Mesendoderm (in vitro differentiated cells): Measurements from ENCODE around the gene LRP8.
A peak's percentile ranks its signal among the peaks of the same experiment; 100 is the strongest.

Experiments
- DNase-seq: peaks from one replicate; pipeline ENCODE4 v3.0.0; 2013
- H2AK5ac ChIP-seq: 2 replicates; pipeline ENCODE4 v1.6.1; 2013; ENCODE audit warnings: low read length, inconsistent platforms
- H2BK120ac ChIP-seq: 2 replicates; pipeline ENCODE4 v1.6.1; 2013; ENCODE audit warnings: low read depth, mild to moderate bottlenecking, low read length, moderate library complexity, mixed read lengths
- H2BK15ac ChIP-seq: replicated peaks from 2 replicates; pipeline ENCODE4 v1.6.1; 2013; ENCODE audit warnings: low read depth, mild to moderate bottlenecking, moderate library complexity
- H2BK5ac ChIP-seq: 2 replicates; pipeline ENCODE4 v1.6.1; 2013; ENCODE audit warnings: low read length, inconsistent platforms
- H3K18ac ChIP-seq: 2 replicates; pipeline ENCODE4 v1.6.1; 2013; ENCODE audit warnings: mild to moderate bottlenecking, low read length, mixed read lengths
- H3K23ac ChIP-seq: one replicate; pipeline ENCODE4 v1.6.1; 2013; ENCODE audit warnings: low read length
- H3K27ac ChIP-seq: 2 replicates; pipeline ENCODE4 v1.5.1; 2013; ENCODE audit warnings: low read depth, mild to moderate bottlenecking, inconsistent platforms, low read length, moderate library complexity
- H3K27me3 ChIP-seq: 2 replicates; pipeline ENCODE4 v1.6.1; 2013; ENCODE audit warnings: low read length, control low read depth, mild to moderate bottlenecking, inconsistent platforms; ENCODE audit not compliant: insufficient read depth, poor library complexity
- H3K36me3 ChIP-seq: 2 replicates; pipeline ENCODE4 v1.6.1; 2013; ENCODE audit warnings: low read length, inconsistent platforms; ENCODE audit not compliant: control insufficient read depth, insufficient read depth
- H3K4ac ChIP-seq: one replicate; pipeline ENCODE4 v1.6.1; 2013; ENCODE audit warnings: low read depth, mild to moderate bottlenecking, low read length, moderate library complexity
- H3K4me1 ChIP-seq: 2 replicates; pipeline ENCODE4 v1.6.1; 2013; ENCODE audit warnings: low read depth, low read length, inconsistent platforms; ENCODE audit not compliant: control insufficient read depth
- H3K4me2 ChIP-seq: 2 replicates; pipeline ENCODE4 v1.6.1; 2013; ENCODE audit warnings: low read length
- H3K4me3 ChIP-seq: 2 replicates; pipeline ENCODE4 v1.5.1; 2013; ENCODE audit warnings: mild to moderate bottlenecking, low read length
- H3K56ac ChIP-seq: one replicate; pipeline ENCODE4 v1.6.1; 2013; ENCODE audit warnings: low read length
- H3K79me1 ChIP-seq: 2 replicates; pipeline ENCODE4 v1.6.1; 2013; ENCODE audit warnings: low read length, inconsistent platforms
- H3K79me2 ChIP-seq: 2 replicates; pipeline ENCODE4 v1.6.1; 2013; ENCODE audit warnings: mild to moderate bottlenecking, low read length; ENCODE audit not compliant: control insufficient read depth, insufficient read depth
- H3K9ac ChIP-seq: 2 replicates; pipeline ENCODE4 v1.6.1; 2013; ENCODE audit warnings: low read length, inconsistent platforms
- H4K5ac ChIP-seq: one replicate; pipeline ENCODE4 v1.6.1; 2013; ENCODE audit warnings: low read length
- H4K8ac ChIP-seq: one replicate; pipeline ENCODE4 v1.6.1; 2013; ENCODE audit warnings: low read depth, mild to moderate bottlenecking, control low read depth, low read length, moderate library complexity
- WGBS: extraction: QIAGEN DNeasy Blood & Tissue Kit; methylation state at CpG from one replicate; pipeline ENCODE4 v1.1.7; 2013; ENCODE audit warnings: low lambda C conversion rate, missing lambda C conversion rate; ENCODE audit not compliant: insufficient coverage; ENCODE audit errors: extremely low coverage; 5-methylcytosine and 5-hydroxymethylcytosine counted together

LRP8 gene

GRCh38 chr1:53362851-53363642 lies 35.2 kb upstream of the LRP8 start:
- WGBS: no CpG with 5 or more reads among the region's 9 CpGs
- Histone ChIP-seq H2AK5ac (no peak overlapping the region), H3K27me3 (no peaks in the 10 kb centered on the region), H3K79me1 (no peaks in the 10 kb centered on the region), H3K23ac (no peak overlapping the region), H3K36me3 (no peaks in the 10 kb centered on the region), H3K9ac (no peak overlapping the region), H2BK120ac (no peak overlapping the region), H4K5ac (no peak overlapping the region), H3K27ac (no peak overlapping the region), H4K8ac (no peak overlapping the region), H2BK15ac (no peak overlapping the region), H3K4me1 (peaks cover 8% of the 10 kb centered on the region), H2BK5ac (peak overlapping the region; percentile 43), H3K56ac (peak overlapping the region; percentile 59), H3K18ac (peak overlapping the region; percentile 3), H3K4me3 (no peak overlapping the region), H3K4me2 (no peak overlapping the region), H3K4ac (no peak overlapping the region), H3K79me2 (no peaks in the 10 kb centered on the region)
- peak; percentile 51 for DNase-seq

GRCh38 chr1:53362270-53362669 lies 34.4 kb upstream of the LRP8 start:
- H4K5ac ChIP-seq: no peak overlapping the region
- H4K8ac ChIP-seq: no peak overlapping the region
- no peak overlapping the region for H3K4ac ChIP-seq
- no peak overlapping the region for H2BK15ac ChIP-seq
- WGBS: no CpG with 5 or more reads among the region's 2 CpGs
- no peaks in the 10 kb centered on the region for H3K79me1 ChIP-seq
- peaks cover 8% of the 10 kb centered on the region for H3K4me1 ChIP-seq
- no peaks in the 10 kb centered on the region for H3K36me3 ChIP-seq
- H3K9ac ChIP-seq: no peak overlapping the region
- no peak overlapping the region for H3K23ac ChIP-seq
- no peak overlapping the region for H2BK120ac ChIP-seq
- H3K18ac ChIP-seq: no peak overlapping the region
- H3K27me3 ChIP-seq: no peaks in the 10 kb centered on the region
- no peaks in the 10 kb centered on the region for H3K79me2 ChIP-seq
- peak overlapping the region; percentile 76 for H2AK5ac ChIP-seq
- no peak overlapping the region for H3K27ac ChIP-seq
- no peak overlapping the region for H3K4me3 ChIP-seq
- H2BK5ac ChIP-seq: peak overlapping the region; percentile 42
- no peak overlapping the region for H3K4me2 ChIP-seq
- DNase-seq: peak; percentile 63
- H3K56ac ChIP-seq: peak overlapping the region; percentile 59

GRCh38 chr1:53361541-53361961 lies 33.7 kb upstream of the LRP8 start:
- H3K36me3 ChIP-seq: no peaks in the 10 kb centered on the region
- no peak overlapping the region for H3K4me3 ChIP-seq
- WGBS: no CpG with 5 or more reads among the region's 3 CpGs
- no peaks in the 10 kb centered on the region for H3K79me1 ChIP-seq
- H3K23ac ChIP-seq: no peak overlapping the region
- no peak overlapping the region for H4K8ac ChIP-seq
- no peak overlapping the region for H3K9ac ChIP-seq
- no peak overlapping the region for H3K27ac ChIP-seq
- H3K27me3 ChIP-seq: no peaks in the 10 kb centered on the region
- H3K4me1 ChIP-seq: peaks cover 8% of the 10 kb centered on the region
- no peak overlapping the region for H2BK5ac ChIP-seq
- no peaks in the 10 kb centered on the region for H3K79me2 ChIP-seq
- H2BK120ac ChIP-seq: no peak overlapping the region
- H3K18ac ChIP-seq: no peak overlapping the region
- H3K4me2 ChIP-seq: no peak overlapping the region
- H2AK5ac ChIP-seq: peak overlapping the region; percentile 73
- no peak overlapping the region for H3K4ac ChIP-seq
- H4K5ac ChIP-seq: no peak overlapping the region
- H2BK15ac ChIP-seq: no peak overlapping the region
- no peak for DNase-seq
- H3K56ac ChIP-seq: no peak overlapping the region

- Histone ChIP-seq H3K56ac (no peak overlapping the region), H3K9ac (no peak overlapping the region), H3K79me2 (no peaks in the 10 kb centered on the region)
Observed at GRCh38 chr1:53359934-53360276, 32.0 kb upstream of the LRP8 start.

GRCh38 chr1:53359225-53359933 lies 31.5 kb upstream of the LRP8 start:
- Histone ChIP-seq H3K79me1 (no peaks in the 10 kb centered on the region), H3K4me2 (no peak overlapping the region), H3K27ac (no peak overlapping the region), H2BK5ac (no peak overlapping the region), H3K4me3 (no peak overlapping the region), H4K8ac (no peak overlapping the region), H3K36me3 (no peaks in the 10 kb centered on the region), H3K9ac (no peak overlapping the region), H3K56ac (no peak overlapping the region), H3K23ac (no peak overlapping the region), H2BK120ac (no peak overlapping the region), H3K4ac (no peak overlapping the region), H3K4me1 (peaks cover 8% of the 10 kb centered on the region), H3K79me2 (no peaks in the 10 kb centered on the region), H4K5ac (no peak overlapping the region), H2AK5ac (no peak overlapping the region), H2BK15ac (no peak overlapping the region), H3K18ac (no peak overlapping the region), H3K27me3 (no peaks in the 10 kb centered on the region)
- no CpG with 5 or more reads among the region's 4 CpGs for WGBS
- DNase-seq: no peak

More at GRCh38 chr1:53359934-53360276, 32.0 kb upstream of the LRP8 start:
- H3K36me3 ChIP-seq: no peaks in the 10 kb centered on the region
- no peak overlapping the region for H3K4me3 ChIP-seq
- peaks cover 8% of the 10 kb centered on the region for H3K4me1 ChIP-seq
- DNase-seq: no peak
- no peak overlapping the region for H2BK120ac ChIP-seq
- no peak overlapping the region for H2BK15ac ChIP-seq
- no peak overlapping the region for H3K4ac ChIP-seq
- H4K5ac ChIP-seq: no peak overlapping the region
- no peak overlapping the region for H3K4me2 ChIP-seq
- H2BK5ac ChIP-seq: no peak overlapping the region
- no peak overlapping the region for H4K8ac ChIP-seq
- H2AK5ac ChIP-seq: no peak overlapping the region
- no peak overlapping the region for H3K18ac ChIP-seq
- H3K23ac ChIP-seq: no peak overlapping the region
- no peak overlapping the region for H3K27ac ChIP-seq
- H3K79me1 ChIP-seq: no peaks in the 10 kb centered on the region
- H3K27me3 ChIP-seq: no peaks in the 10 kb centered on the region
- no CpG with 5 or more reads among the region's 2 CpGs for WGBS
